ENCODE data around the gene FGFR3. TPM values are rescaled to one million over a fixed set of nuclear protein-coding genes. Genes with fewer than 3 reads are reported as not detected.

The FGFR3 gene
- total and polyA plus RNA-seq, 2 of the 8 experiments (the other 6 are each of a cell fraction or from before 2014, with no cell fraction given), result 9.0 to 19.5 TPM

DNA sequence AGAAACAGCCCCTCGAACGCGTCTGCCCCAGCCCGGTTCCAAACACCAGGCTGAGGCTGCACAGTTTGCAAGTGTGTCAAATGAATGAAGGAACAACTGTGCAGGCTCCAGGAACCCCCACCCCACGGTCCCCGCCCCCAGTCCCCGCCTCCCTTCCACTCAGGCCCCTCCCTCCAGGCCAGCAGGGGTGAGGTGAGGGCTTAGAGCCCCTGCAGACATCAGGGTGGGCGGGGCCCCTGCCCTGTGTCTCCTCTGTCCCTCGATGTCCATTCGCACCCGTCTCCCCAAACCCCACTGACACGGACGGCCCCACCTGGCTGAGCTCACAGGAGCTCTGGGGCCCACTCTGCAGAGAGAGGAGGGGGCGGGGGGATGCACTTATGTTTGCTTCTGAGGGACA is 43.3 kb upstream of the FGFR3 start:
- Histone ChIP-seq H3K9ac (replicated peaks in 1 of 4; ENCODE audit: extremely low read depth in 1 of 4, low read depth in 3 of 4, low read length in 3 of 4) (no peak overlapping the region), H3K56ac (replicated peaks; ENCODE audit: insufficient read length, low read depth, low read length) (no peak overlapping the region), H3K4me2 (ENCODE audit: insufficient read depth in 1 of 2, low read depth in 2 of 2, low read length in 2 of 2) (no peak overlapping the region), H2BK120ac (replicated peaks; ENCODE audit: low read depth, low read length) (no peak overlapping the region), H3K79me2 (ENCODE audit: control insufficient read depth in 1 of 2, insufficient read depth in 2 of 2, low read length in 2 of 2) (no peaks in the 10 kb centered on the region), H4K5ac (ENCODE audit: insufficient read length, low read depth, low read length) (no peak overlapping the region), H3K14ac (ENCODE audit: insufficient read length) (no peak overlapping the region), H2BK5ac (ENCODE audit: low read depth, low read length) (no peak overlapping the region), H3K4me1 (replicated peaks in 1 of 4; ENCODE audit: control insufficient read depth in 3 of 4, insufficient read depth in 4 of 4, low read length in 3 of 4) (peaks cover 0 to 15% (median 11%) of the 10 kb centered on the region in 4 experiments; a peak in 6 of 7 replicates), H3K27me3 (replicated peaks in 1 of 4; ENCODE audit: control insufficient read depth in 3 of 4, extremely low read depth in 1 of 4, insufficient read depth in 3 of 4, low read length in 3 of 4) (peaks cover 0 to 4% (median 0%) of the 10 kb centered on the region in 4 experiments; a peak in 2 of 7 replicates), H3K79me1 (ENCODE audit: low read depth, low read length) (no peaks in the 10 kb centered on the region), H4K8ac (ENCODE audit: extremely low read depth, insufficient read depth, low read length) (no peak overlapping the region), H3K27ac (ENCODE audit: low read depth, low read length) (no peak overlapping the region), H3K23ac (ENCODE audit: insufficient read length) (no peak overlapping the region), H2BK12ac (ENCODE audit: low read depth, low read length) (no peak overlapping the region), H4K20me1 (replicated peaks in 1 of 2; ENCODE audit: control insufficient read depth in 1 of 2, insufficient read depth in 2 of 2, low read length in 2 of 2) (peaks cover 2 to 4% of the 10 kb centered on the region in 2 experiments), H2BK15ac (ENCODE audit: low read length) (no peak overlapping the region), H3K4ac (replicated peaks; ENCODE audit: insufficient read length, low read depth, low read length) (no peak overlapping the region), H3K9me3 (ENCODE audit: insufficient read depth in 2 of 2, low read depth in 1 of 2, low read length in 1 of 2) (no peaks in the 10 kb centered on the region), H3K36me3 (ENCODE audit: control insufficient read depth in 2 of 4, insufficient read depth in 4 of 4, low read length in 3 of 4) (peaks cover 0 to 4% (median 3%) of the 10 kb centered on the region in 4 experiments; a peak in 4 of 8 replicates), H2BK20ac (ENCODE audit: low read length) (no peak overlapping the region), H2AFZ (ENCODE audit: low read length) (no peak overlapping the region), H4K91ac (replicated peaks; ENCODE audit: insufficient read length, low read length) (no peak overlapping the region), H3K23me2 (ENCODE audit: low read depth, low read length) (no peaks in the 10 kb centered on the region), H2AK5ac (ENCODE audit: low read depth, low read length) (no peak overlapping the region), H3K18ac (ENCODE audit: extremely low read depth, low read length) (no peak overlapping the region), H3K4me3 (ENCODE audit: extremely low read depth in 1 of 4, insufficient read depth in 2 of 4, low read depth in 3 of 4, low read length in 4 of 4) (no peak overlapping the region)
- CTCF ChIA-PET (ENCODE audit: partially characterized antibody), result interaction anchor here (3.2 to 52.9 kb wide), 3 partner anchors 39 to 161 kb away, joined by 15 to 2507 read pairs (median 34); partner anchors contain the start of gene FGFR3
- FAIRE-seq (no peak), DNase-seq (ENCODE audit: low read depth in 1 of 2, low spot score in 2 of 2) (peak in 1 of 2 experiments; percentile 50)
- TF ChIP-seq SP1 (IDR thresholded peaks at IDR 0.05; ENCODE audit: low read depth, low read length) (no peak), CEBPB (IDR thresholded peaks at IDR 0.05; ENCODE audit: low read depth, low read length) (no peak), POLR2AphosphoS5 (IDR thresholded peaks at IDR 0.05; ENCODE audit: low read depth, low read length) (no peak), TEAD4 (IDR thresholded peaks at IDR 0.05; ENCODE audit: low read depth, low read length) (no peak), PHF8 (conservative IDR thresholded peaks at IDR 0.05; ENCODE audit: low read depth, low read length) (no peak)
- POLR2A ChIA-PET (ENCODE audit: partially characterized antibody), result interaction anchor here (1.4 kb wide), 1 partner anchor 10 kb away, joined by 3 read pairs; no protein-coding TSS in a partner anchor
- WGBS, 2 experiments (ENCODE audit: extremely low coverage in 1 of 2, insufficient coverage in 1 of 2, insufficient read length in 1 of 2, insufficient replicate concordance in 2 of 2, low coverage in 1 of 2, low lambda C conversion rate in 2 of 2, missing lambda C conversion rate in 1 of 2), result 85% methylated on average over 12 of the region's 14 CpGs; no CpG with 5 or more reads in 1 of the 2 experiments

Data from H1 (cell line).